Stimulated activated CD4-positive, alpha-beta T cell treated with anti-CD3 and anti-CD28 coated beads, Interleukin-15, amount 100 ng/mL, for 24 hours (primary cell): Measurements from ENCODE around the gene RPN2.

Experiments
- DNase-seq: peaks from one replicate; pipeline ENCODE4 v3.0.0-alpha.2; 2020

The RPN2 gene

DNA sequence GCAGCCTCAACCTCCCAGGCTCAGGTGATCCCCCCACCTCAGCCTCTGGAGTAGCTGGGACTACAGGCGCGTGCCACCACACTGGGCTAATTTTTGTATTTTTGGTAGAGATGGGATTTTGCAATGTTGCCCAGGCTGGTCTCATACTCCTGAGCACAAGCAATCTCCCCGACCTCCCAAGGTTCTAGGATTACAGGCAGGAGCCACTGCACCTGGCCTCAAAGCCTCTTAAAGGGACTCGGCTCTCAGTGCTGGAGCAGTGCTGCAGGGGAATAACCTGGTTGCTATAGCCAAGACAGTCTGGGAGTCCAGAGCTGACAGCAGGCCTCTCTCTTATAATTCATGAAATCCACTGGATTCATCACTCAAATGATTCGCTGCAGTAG lies 65.4 kb downstream of the RPN2 start:
- DNase-seq: no peak

- DNase-seq: no peak
These were observed 66.4 kb downstream of the RPN2 start for GRCh38 chr20:37245216-37246150.

GRCh38 chr20:37246736-37247135 lies 67.6 kb downstream of the RPN2 start:
- DNase-seq: no peak

DNA sequence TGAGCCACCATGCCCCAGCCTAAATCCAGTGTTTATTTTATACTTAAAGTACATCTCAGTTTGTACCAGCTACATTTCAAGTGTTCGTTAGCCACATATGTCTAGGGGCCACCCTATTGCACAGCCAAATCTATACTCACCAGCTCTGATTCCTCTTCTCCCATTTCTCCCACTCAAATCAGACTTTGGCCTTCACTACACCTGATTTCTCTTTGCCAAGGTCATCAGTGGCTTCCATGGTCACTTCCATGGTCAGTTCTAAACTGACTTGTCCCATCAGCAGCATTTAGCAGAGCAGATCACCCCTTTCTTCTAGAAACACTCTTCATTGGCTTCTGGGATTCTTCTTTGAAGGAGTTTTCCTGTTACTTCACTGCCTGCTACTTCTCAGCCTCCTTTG lies 68.4 kb downstream of the RPN2 start:
- DNase-seq: no peak

DNA sequence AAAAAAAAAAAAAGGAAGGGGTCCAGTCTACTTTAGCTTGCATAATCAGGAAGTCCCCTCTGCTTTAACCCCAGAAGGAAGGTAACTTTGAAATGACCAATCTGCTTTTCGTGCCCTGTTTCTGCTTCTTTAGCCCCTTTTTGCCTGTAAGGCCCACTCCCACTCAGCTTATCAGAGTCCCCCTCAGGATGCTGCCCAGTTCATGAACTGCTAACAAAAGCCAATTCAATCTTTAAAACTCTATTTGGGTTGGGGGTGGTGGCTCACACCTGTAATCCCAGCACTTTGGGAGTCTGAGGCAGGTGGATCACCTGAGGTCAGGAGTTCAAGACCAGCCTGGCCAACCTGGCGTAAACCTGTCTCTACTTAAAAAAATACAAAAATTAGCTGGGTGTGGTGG lies 70.2 kb downstream of the RPN2 start:
- DNase-seq: no peak

DNA sequence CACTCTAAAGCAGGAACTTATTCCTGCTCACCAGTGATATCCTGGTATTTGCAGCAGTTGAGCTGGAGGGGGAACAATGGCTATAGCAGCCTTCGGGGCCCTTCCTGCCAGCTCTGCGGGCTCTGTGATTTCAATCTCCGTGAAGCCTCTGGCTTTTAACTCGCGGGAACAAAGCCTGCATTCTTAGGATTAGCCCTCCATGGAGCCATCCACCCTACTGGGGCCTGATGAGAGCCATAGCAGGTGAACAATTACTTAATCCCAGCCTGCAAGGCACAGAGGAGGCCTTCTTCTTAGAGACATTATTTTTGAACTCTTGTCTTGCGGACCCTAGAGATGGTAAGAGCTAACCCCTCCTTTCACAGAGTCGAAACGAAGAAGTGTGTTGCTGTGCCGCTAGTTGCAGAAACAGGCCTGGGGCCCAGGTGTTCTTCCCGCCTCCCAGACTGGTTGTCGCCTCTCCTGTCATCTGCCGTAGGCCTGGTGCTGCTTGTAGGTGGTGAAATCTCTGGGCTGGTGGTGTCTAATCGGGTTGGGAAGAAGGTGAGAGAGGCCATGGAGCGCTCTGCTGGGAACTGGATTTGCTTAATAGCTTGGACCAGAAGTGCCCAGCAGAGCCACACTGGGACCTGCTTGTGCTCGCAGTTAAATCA lies 72.8 kb downstream of the RPN2 start:
- DNase-seq: no peak

GRCh38 chr20:37253087-37253486 lies 74.0 kb downstream of the RPN2 start:
- DNase-seq: no peak

DNA sequence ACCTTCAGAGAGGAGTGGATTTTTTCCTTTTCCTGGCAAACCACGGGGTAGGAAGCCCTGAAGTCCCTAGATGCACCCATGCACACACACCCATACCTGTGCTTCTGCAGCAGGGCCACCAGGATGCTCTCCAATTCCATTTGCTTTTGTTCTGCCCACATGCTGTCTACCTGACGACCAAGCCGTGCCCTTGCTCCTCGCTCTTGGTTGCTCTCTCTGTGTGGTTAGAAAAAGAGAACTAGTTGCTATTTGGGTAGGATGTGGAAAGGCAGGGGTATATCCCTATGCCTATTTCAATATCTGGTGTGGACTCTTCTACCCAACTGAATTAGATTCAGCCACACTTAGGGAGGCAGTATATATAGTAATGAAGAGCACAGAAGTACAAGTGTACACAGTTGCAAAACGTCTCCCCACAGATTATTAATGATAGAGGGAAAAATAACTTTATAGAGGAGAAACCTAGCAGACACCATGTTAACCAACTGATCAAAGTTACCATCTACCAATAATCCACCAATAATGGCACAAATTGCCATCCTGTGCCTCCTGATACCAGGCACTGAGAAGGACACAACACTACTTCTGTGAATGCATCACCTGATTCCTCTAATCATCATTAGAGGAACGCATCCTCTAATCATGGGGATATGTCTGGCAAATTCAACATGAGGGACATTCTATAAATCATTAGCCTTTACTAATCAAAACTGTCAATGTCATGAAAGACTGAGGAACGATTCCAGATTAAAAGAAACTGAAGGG lies 75.2 kb downstream of the RPN2 start:
- no peak for DNase-seq

- no peak for DNase-seq
These were observed 77.2 kb downstream of the RPN2 start for GRCh38 chr20:37256286-37256685.

DNA sequence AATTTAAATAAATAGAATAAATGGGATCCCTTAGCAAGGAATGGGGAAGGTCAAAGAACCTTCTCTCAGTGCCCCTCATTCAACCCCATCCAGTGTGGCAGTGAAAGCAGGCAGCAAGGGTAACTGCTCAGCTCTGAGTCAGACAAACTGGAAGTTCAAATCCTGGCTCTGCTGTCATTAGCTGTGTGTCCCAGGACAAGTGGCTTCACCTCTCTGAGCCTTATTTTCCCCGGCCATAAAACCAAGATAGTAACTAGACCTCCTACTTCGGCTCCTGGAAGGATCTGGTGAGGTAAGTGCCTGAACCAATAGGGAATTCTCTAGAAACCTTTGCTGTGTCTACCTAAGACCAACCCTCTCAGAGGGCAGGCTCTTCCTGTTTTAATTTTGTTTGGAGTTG lies 78.4 kb downstream of the RPN2 start:
- no peak for DNase-seq

- DNase-seq: no peak
These were observed 78.9 kb downstream of the RPN2 start for GRCh38 chr20:37257988-37258387.

- DNase-seq: no peak
These were observed 79.9 kb downstream of the RPN2 start for GRCh38 chr20:37259031-37259430.

DNA sequence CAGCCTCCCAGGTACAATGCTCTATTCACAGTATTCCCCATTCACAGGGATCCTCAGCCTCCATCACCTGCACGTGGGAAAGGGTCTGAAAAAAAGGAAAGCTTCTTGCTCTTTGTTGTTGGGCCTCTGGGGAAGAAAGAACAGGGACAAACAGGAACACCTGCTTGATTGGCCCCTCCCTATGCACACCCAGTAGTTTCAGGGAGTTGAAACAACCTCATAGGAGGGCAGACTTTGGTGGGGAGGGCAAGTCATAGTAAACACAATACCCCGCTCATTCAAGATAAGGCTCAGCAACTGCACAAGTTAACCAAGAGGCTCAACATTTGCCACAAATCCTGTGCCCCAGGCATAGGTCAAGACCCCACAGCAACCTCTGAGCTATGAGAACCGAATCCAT lies 80.7 kb downstream of the RPN2 start:
- DNase-seq: no peak

GRCh38 chr20:37260923-37261322 lies 81.8 kb downstream of the RPN2 start:
- no peak for DNase-seq

GRCh38 chr20:37261714-37262113 lies 82.6 kb downstream of the RPN2 start, which contains the start of gene GHRH:
Gene GHRH, minus strand, starts transcription at chr20:37261814. Its CDS starts 4,925 bp downstream, at chr20:37256889.
- DNase-seq: no peak

- DNase-seq: no peak
These were observed 83.4 kb downstream of the RPN2 start for GRCh38 chr20:37262505-37262904.

DNA sequence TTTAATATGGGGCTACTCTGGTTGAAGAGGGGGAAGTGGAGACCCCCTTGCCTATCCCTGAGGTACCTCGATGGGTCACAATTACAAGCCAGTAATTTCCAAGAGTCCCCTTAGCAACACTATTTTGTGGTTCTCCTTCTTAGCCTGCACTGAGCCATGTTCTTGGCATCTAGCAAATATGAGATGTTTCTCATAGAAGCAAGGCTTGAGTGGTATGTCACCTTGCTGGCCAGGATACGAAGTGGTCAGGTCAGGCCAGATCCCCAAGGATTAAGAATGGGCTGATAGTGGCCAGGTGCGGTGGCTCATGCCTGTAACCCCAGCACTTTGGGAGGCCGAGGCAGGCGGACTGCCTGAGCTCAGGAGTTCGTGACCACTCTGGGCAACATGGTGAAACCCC lies 84.6 kb downstream of the RPN2 start:
- DNase-seq: no peak

- no peak for DNase-seq
These were observed 86.0 kb downstream of the RPN2 start for GRCh38 chr20:37265152-37265551.

DNA sequence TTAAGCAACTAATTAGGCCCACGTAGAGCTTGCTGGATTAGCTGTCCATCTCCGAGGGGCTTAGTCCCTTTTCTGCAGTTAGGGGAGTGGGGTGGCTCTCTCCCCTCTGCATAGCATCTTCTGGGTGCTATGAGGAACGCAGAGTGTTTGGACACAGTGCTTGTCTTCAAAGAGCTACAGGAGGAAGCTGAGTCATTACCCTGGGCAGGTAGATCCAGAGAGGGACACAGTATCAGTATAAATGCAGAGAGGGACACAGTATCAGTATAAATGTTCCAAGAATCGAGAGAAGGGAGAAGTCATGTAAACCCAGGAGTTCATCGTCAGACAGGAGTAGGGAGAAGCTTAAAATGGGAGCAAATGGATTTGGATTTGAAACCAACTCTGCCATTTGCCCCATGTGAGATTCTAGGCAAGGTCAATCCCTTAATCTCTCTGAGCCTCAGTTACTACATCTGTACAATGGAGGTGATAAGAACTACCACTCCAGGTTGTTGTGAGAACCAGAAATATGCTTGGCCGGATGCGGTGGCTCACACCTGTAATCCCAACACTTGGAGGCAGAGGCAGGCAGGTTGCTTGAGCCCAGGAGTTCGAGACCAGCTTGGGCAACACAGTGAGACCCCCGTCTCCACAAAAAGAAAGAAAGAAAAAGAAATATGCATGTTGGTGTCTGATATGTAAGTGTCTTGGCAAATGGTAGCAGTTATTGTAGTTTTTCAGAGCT lies 88.0 kb downstream of the RPN2 start:
- DNase-seq: no peak

DNA sequence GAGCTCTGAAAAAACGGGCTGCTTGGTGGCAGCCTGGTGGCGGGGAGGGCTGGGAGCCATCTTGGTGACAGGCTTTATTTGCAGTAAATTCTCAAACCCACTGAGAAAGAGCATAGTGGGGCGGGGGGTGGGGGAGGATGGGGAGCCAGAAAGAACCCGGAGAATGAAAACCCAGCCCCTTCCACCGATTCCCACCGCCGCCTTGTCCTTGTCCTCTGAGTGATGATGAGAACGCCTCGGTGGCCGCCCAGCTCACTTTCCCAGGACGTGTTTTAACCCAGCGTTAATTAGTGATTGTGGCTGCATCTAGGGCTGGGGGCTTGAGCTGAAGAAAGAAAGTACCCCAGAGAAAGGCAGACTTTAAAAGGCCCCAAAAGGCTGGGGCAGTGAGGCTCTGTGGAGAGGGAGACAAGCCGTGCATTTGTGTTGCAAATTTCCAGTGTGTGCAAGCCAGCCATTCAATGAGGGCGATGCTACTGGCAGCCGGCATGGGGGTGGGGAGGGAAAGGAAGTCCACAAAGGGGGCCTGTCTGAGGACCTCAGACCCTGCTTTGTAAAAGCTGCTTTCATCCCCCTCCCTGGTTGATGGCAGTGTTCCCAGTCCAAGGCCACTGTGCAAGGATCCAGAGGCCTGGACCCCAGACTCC lies 88.7 kb downstream of the RPN2 start:
- no peak for DNase-seq

- DNase-seq: no peak
These were observed 91.7 kb downstream of the RPN2 start for GRCh38 chr20:37270576-37271420.
